ENCODE results near the gene DNAJB6.

- TF ChIP-seq EZH2 (IDR thresholded peaks at IDR 0.05; ENCODE audit: borderline replicate concordance, low read depth, low read length, severe bottlenecking) = no peak
- TF ChIP-seq CTCF (IDR thresholded peaks at IDR 0.05; ENCODE audit: borderline replicate concordance, extremely low read depth, low read length, poor library complexity, severe bottlenecking) = no peak
Measured at GRCh38 chr7:157362729-157363128, 25.9 kb downstream of the DNAJB6 start.
